ENCODE measurements around the gene UBAP2. TPM values are rescaled to one million over a fixed set of nuclear protein-coding genes. Genes with fewer than 3 reads are reported as not detected.

The UBAP2 gene

Small RNA genes lying within 50 kb of the gene (small RNA-seq; reads per million reads assigned to genes)
- gene RN7SKP114 (ENCODE audit: insufficient read depth): 1.2 reads per million
- gene SNORD121A (ENCODE audit: insufficient read depth): 72.9 reads per million, percentile 95 among the genes with 10 or more reads in this experiment
- not detected for gene SNORD121B (ENCODE audit: insufficient read depth)

Measured in neuronal stem cell (in vitro differentiated cells).